Astrocyte (in vitro differentiated cells and primary cell): ENCODE data around the gene PHB1.

Source experiments
- EZH2 ChIP-seq: IDR thresholded peaks from 2 replicates; pipeline ENCODE4 v1.6.1; 2012; ENCODE audit warnings: mild to moderate bottlenecking, low read length, inconsistent platforms; ENCODE audit not compliant: insufficient read depth
- TF ChIP-seq, protein P1 (sequence below): IDR thresholded peaks from 2 replicates; pipeline ENCODE4 v1.5.1; 2011; ENCODE audit warnings: low read depth, mild to moderate bottlenecking, inconsistent platforms, low read length, moderate library complexity; ENCODE audit not compliant: insufficient read depth

GRCh38 chr17:49460401-49460800, 45.7 kb upstream of the PHB1 start:
- TF ChIP-seq, protein P1, sequence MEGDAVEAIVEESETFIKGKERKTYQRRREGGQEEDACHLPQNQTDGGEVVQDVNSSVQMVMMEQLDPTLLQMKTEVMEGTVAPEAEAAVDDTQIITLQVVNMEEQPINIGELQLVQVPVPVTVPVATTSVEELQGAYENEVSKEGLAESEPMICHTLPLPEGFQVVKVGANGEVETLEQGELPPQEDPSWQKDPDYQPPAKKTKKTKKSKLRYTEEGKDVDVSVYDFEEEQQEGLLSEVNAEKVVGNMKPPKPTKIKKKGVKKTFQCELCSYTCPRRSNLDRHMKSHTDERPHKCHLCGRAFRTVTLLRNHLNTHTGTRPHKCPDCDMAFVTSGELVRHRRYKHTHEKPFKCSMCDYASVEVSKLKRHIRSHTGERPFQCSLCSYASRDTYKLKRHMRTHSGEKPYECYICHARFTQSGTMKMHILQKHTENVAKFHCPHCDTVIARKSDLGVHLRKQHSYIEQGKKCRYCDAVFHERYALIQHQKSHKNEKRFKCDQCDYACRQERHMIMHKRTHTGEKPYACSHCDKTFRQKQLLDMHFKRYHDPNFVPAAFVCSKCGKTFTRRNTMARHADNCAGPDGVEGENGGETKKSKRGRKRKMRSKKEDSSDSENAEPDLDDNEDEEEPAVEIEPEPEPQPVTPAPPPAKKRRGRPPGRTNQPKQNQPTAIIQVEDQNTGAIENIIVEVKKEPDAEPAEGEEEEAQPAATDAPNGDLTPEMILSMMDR = no peak
- no peak for TF ChIP-seq EZH2
